Activated T-cell treated with anti-CD3 and anti-CD28 coated beads, Interleukin-2, amount 50 U/mL, for 1 hour (primary cell): ENCODE results near the gene GRK5.
"Not testable (repeated sequence)": the region's sequence is repeated elsewhere in the genome, so short reads cannot be mapped to it uniquely, and the experiment has no call there.

Source experiments
- DNase-seq: peaks from one replicate; pipeline ENCODE4 v3.0.0-alpha.2; 2020

GRK5 gene

GRCh38 chr10:119447823-119448546 lies 240.6 kb downstream of the GRK5 start:
- DNase-seq, result no peak

- no peak for DNase-seq
Observed at GRCh38 chr10:119448628-119449584, 241.5 kb downstream of the GRK5 start.

DNA sequence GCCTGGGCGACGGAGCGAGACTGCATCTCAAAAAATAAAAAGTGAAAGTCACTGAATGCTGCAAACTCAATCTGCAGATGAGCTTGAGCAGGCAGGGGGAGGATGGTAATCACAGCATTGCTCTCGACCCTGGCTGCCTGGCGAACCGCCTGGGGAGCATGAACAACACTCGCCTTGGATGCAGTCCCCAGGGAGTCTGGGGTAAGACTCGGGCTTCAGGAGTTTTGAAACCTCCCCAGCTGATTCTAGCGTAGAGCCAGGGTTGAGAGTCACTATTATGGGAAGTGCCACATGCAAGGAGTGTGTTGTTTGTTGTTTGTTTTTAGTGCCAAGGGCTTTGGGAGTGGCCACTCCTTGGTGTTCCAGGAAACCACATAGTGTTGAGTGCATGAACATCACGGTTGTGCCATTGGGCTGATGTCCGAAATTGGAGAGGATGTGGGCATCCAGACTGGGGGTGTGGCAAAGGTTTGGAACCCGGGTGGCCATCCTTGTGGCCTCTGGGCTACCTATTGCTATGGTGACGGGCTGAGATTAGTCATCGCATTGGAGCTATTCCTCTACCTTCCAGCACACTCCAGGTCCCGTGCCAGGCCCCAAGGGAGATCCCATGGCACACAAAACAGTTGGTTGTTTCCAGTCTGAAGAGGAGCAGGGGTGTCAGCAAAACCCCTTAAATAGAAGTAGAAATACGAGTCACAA lies 242.5 kb downstream of the GRK5 start:
- DNase-seq, result no peak

- DNase-seq, result no peak
Observed at GRCh38 chr10:119450606-119451299, 243.4 kb downstream of the GRK5 start.

DNA sequence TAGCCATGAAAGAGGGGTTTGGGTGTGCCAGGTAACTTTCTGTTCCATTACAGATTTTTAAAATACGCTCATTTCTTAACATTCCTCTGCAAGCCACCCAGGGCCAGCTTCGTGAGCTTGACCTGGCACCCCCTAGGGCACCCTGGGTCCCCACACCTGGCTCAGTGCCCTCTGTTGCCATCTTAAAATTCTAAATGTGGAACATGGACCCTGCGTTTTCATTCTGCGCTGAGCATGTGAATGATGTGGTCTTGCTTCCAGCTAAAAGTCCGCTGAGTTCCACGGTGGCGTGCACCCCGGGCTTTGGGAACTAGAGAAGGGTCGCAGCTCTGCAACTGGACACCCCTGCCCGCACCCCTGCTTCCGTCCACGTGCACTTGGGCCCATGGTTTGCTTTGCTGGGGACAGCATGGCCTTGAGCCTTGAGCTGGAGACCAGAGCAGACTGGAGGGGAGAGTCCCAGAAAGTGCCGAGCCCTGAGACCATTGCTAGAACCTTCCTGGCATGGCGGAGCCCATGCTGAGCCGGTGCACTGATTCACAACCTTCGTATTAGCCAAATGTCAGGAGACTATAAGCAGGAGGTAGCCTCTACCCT lies 244.0 kb downstream of the GRK5 start:
- no peak for DNase-seq

GRCh38 chr10:119452396-119452795 lies 245.0 kb downstream of the GRK5 start:
- no peak for DNase-seq

DNA sequence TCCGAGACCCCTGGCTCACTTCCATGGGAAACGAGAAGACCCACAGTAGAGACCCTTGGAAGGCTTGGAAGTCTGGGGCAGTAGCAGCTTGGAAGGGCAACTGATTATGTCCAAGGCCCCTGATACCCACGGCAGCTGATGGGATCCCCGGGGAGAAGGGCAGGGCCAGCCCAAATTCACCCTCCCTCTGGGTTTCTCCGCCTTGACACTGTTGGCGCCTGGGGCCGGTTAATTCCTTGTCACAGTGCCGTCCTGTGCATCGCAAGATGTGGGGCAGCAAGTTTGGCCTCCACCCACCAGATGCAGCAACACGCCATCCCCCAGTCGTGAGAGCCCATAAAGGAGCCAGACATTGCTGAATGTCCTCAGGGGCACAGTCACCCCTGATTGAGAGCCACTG lies 245.9 kb downstream of the GRK5 start:
- DNase-seq, result no peak

- DNase-seq, result no peak
Observed at GRCh38 chr10:119454316-119454715, 246.9 kb downstream of the GRK5 start.

DNA sequence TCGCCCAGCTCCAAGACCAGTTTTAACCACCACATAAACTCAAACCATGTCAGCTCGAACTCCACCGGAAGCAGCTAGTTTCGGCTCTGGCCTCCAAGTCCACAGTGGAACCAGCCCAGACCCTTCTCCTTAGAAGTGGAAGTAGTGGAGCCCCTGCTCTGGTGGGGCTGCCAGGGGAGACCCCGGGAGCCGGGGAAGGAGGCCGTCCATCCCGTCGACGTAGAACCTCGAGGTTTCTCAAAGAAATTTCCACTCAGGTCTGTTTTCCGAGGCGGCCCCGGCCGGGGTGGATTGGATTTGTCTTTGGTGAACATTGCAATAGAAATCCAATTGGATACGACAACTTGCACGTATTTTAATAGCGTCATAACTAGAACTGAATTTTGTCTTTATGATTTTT lies 247.6 kb downstream of the GRK5 start:
- DNase-seq, result no peak

- DNase-seq, result no peak
Observed at GRCh38 chr10:119455609-119456434, 248.5 kb downstream of the GRK5 start.

- no peak for DNase-seq
Observed at GRCh38 chr10:119456435-119456810, 249.1 kb downstream of the GRK5 start.

GRCh38 chr10:119457966-119458766 lies 250.8 kb downstream of the GRK5 start:
- no peak for DNase-seq

DNA sequence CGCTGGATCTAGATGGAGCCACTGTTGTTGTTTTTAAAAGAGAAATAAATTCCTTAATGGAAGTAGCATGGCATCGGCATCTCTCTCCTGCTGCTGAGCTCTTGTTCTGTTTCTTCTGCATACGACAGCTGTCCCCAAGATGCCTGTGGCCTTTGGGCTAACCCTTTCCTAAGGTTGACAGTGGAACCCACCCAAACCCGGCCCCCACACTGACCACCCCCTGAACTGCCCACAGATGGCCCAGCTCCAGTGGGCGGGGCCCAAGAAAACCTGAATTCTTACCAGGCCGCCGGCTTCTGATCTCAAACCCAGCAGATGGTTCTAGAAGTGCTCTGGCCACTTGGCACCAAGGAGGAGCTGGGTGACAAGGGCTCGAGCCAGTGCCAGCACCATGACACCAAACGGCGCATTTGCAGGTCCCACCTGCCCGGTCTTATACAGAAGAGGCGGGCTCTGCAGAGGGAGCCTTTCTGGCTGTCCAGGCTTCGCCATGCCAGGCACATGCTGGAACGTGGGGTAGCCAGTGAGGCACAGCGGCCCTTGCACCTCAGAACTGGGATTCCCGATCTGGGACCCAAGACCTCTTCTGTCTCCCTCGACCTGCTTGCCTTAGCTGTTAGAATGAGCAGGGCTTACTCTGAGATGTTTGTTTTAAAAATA lies 252.4 kb downstream of the GRK5 start:
- DNase-seq, result no peak

DNA sequence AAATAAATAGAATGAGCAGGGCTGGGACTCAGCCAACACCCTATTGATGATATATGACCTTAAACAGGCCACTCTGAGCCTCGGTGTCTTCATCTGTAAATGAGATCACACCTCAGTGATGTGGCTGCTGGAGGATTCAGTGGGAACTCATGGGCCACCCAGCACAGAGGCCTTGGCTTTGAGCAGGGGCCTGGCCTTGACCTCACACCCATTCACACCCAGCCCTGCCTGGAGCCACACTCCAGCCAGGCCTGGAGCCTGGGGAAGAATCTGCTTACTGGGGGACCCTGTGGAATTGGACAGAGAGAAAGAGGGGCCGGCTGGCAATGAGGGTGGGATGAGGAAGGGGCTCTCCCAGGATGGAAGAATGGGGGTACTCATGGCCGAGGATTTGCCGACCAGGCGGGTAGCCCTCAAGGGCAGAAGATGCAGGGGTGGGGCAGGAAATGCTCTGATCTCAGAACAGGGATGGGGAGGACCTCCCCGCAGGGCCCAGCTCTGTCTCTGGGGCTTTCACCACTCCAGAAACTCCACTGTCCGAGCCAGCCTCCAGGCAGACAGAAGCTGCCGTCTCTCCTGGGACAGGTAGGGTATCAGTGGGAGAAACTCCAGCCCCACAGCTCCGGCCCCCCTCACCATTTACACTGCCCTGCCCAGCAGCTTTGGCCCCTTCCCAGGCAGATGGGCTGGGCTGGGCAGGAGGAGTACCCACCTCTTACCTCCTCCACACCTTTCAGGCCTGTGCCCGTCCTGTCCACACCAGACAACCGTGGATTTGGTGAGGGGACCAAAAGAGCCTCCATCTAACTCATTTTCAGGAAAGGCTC lies 253.2 kb downstream of the GRK5 start:
- no peak for DNase-seq

- no peak for DNase-seq
Observed at GRCh38 chr10:119461380-119461779, 254.0 kb downstream of the GRK5 start.

DNA sequence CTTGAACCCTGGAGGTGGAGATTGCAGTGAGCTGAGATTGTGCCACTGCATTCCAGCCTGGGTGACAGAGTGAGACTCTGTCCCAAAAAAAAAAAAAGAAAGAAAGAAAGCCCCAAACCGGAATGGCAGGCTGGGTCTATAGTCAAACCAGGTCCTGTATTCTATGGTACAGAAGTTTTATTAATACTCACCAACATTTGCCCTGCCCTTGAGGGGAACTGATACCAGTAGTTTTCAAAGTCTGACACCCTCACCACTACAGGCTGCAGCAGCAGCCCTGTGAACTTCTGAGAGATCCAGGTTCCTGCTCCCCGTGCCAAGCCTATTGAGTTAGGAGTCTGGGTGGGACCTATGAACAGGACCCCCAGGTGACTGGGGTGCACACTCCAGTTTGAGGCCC lies 254.6 kb downstream of the GRK5 start:
- no peak for DNase-seq

GRCh38 chr10:119462773-119463172 lies 255.4 kb downstream of the GRK5 start:
- no peak for DNase-seq

GRCh38 chr10:119463195-119463594 lies 255.8 kb downstream of the GRK5 start:
- DNase-seq, result not testable (repeated sequence)

- DNase-seq, result no peak
Observed at GRCh38 chr10:119465085-119465484, 257.7 kb downstream of the GRK5 start.
